Testis (tissue), 3 donors: ENCODE data around the gene PNLIP. TPM values are rescaled to one million over a fixed set of nuclear protein-coding genes. Genes with fewer than 3 reads are reported as not detected.

Source experiments
- DNase-seq: peaks from one replicate; pipeline ENCODE4 v3.0.0-alpha.2; 2019
- H3K27ac ChIP-seq, 2 donors: fragments of 200-600 bp; sonication (generic); one replicate each; pipeline ENCODE4 v1.5.1; 2019
- H3K27me3 ChIP-seq: fragments of 200-600 bp; sonication (generic); one replicate; pipeline ENCODE4 v1.5.1; 2019
- H3K36me3 ChIP-seq: fragments of 200-600 bp; sonication (generic); one replicate; pipeline ENCODE4 v1.5.1; 2017; ENCODE audit warnings: low read depth; ENCODE audit errors: missing control alignments
- H3K4me1 ChIP-seq: fragments of 200-600 bp; sonication (generic); one replicate; pipeline ENCODE4 v1.5.1; 2019
- H3K4me3 ChIP-seq, 2 donors: fragments of 200-600 bp; sonication (generic); one replicate each; pipeline ENCODE4 v1.5.1; 2017 to 2019
- H3K9me3 ChIP-seq: fragments of 200-600 bp; sonication (generic); one replicate; pipeline ENCODE4 v1.5.1; 2017
- POLR2A ChIP-seq: fragments of 450-650 bp; IDR thresholded peaks from one replicate; pipeline ENCODE4 v1.6.1; 2017; ENCODE audit warnings: antibody characterized with exemption, mild to moderate bottlenecking, moderate library complexity
- WGBS, 2 donors: methylation state at CpG; one replicate each; pipeline ENCODE4 v1.1.5; 2018; 5-methylcytosine and 5-hydroxymethylcytosine counted together
- intact Hi-C: fragments of 100-400 bp; cut with DNase I; formaldehyde crosslinking; loops from one replicate; pipeline ENCODE4 v1.15.1; 2023; ENCODE audit warnings: low total_unique reads
- polyA plus RNA-seq: library from polyadenylated mRNA; stranded (reverse); fragments of 350-450 nt; fragmentation: Illumina TruSeq; extraction: RNeasy Lipid Tissue Mini Kit (QIAGEN cat#74804); gene quantifications from one replicate; pipeline ENCODE4 v1.2.3, GENCODE V29; 2014; ENCODE audit warnings: low read depth, low replicate concordance; ENCODE audit not compliant: insufficient read depth
- total RNA-seq, 2 donors: library from RNA; depleted of rRNA; stranded (reverse); fragments of >200 nt; gene quantifications; one replicate each; pipeline ENCODE4 v1.2.3, GENCODE V29; 2016
- TF ChIP-seq, protein P1 (sequence below), 3 experiments: fragments of 450-650 bp in 2 of 3; fragments of 200-600 bp in 1 of 3; sonication (generic) in 1 of 3; IDR thresholded peaks; one replicate each; pipeline ENCODE4 v1.5.1; 2016 to 2019; ENCODE audit warnings: antibody characterized with exemption in 3 of 3, mild to moderate bottlenecking in 2 of 3, moderate library complexity in 1 of 3

Gene PNLIP
- total and polyA plus RNA-seq, 3 donors from 2014 or later, result 0.74 TPM; not detected in 2

DNA sequence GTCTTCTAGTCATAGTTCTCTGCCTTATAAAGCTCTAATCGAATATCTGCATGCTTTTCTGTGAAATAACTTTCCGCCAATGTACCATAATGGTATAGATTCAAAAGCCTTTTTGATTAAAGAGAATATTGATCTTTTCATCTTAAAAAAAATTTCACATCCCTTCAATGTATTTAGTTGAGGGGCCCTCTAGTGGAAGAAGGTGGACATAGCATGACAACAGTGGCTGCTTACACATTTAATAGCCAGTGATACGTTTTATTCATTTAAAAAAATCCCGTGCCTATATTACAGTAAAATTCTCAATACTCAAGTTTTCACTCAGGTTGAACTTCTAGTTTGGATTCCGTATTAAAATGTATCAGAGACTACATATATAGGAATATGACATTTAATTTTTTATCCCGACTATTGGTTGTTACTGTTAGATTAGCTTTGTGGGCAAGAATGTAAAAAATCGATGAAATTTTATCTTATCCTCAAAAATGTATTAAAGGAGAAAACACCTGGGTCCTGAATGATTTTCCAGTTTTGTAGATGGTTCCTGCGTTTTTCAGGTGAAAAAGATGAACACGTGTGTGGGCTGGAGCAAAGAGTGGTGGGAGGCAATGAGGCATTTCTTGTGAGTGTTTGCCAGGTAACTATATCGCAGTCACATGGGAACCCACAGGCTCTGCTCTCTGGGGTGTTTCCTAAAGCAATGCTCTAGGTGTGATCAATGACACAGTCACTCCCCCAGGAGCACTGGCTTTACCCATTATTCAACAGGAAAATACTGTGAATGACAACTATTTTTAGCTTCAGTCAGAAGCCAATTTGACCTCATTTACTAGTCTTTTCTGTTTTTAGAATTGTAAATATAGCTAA is 24.1 kb upstream of the PNLIP start:
- intact Hi-C loops, result no loop called here
- H3K4me3 ChIP-seq, result no peak overlapping the region
- no peaks in the 10 kb centered on the region for H3K4me1 ChIP-seq
- no peaks in the 10 kb centered on the region for H3K9me3 ChIP-seq
- 34 to 41% methylated on average over 10 of the region's 10 CpGs for WGBS, 2 donors
- no peak overlapping the region for H3K27ac ChIP-seq
- H3K27me3 ChIP-seq, result no peaks in the 10 kb centered on the region
- DNase-seq, result peak; percentile 58
- H3K36me3 ChIP-seq, result no peaks in the 10 kb centered on the region
- TF ChIP-seq, protein P1, sequence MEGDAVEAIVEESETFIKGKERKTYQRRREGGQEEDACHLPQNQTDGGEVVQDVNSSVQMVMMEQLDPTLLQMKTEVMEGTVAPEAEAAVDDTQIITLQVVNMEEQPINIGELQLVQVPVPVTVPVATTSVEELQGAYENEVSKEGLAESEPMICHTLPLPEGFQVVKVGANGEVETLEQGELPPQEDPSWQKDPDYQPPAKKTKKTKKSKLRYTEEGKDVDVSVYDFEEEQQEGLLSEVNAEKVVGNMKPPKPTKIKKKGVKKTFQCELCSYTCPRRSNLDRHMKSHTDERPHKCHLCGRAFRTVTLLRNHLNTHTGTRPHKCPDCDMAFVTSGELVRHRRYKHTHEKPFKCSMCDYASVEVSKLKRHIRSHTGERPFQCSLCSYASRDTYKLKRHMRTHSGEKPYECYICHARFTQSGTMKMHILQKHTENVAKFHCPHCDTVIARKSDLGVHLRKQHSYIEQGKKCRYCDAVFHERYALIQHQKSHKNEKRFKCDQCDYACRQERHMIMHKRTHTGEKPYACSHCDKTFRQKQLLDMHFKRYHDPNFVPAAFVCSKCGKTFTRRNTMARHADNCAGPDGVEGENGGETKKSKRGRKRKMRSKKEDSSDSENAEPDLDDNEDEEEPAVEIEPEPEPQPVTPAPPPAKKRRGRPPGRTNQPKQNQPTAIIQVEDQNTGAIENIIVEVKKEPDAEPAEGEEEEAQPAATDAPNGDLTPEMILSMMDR (IDR thresholded peaks at IDR 0.05), result peak; percentile 15 to 91 (median 68)
- no peak for TF ChIP-seq POLR2A

DNA sequence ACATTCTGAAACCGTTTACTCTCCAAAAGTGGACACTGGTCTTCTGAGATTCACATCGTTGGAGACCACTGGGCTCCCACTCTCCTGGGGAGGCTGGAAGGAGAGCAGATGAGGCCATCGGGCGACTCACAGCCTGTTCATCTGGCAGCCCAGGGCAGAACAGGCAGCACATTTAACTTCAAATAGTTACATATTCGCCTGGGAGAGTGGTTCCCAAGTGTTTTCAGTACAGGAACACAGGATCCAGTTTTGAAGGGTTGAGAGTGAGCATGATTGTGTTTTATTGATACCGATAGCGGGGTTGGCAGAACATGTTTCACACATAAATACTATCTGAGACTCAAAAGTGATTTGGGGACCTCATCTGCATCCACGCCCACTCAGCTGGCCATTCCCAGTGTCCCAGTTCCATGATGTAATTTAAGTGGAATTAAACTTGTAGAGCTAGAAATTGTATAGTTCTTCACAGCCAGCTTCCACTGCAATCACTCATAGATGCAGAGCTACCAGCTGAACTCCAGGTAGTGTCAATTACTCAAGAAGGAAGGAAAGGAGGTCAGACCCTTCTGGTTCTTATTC is 22.8 kb upstream of the PNLIP start:
- Histone ChIP-seq H3K9me3 (no peaks in the 10 kb centered on the region), H3K4me1 (no peaks in the 10 kb centered on the region), H3K4me3 (no peak overlapping the region), H3K27ac (no peak overlapping the region), H3K36me3 (no peaks in the 10 kb centered on the region), H3K27me3 (no peaks in the 10 kb centered on the region)
- WGBS, 2 donors, result 72 to 80% methylated on average over 8 of the region's 8 CpGs
- intact Hi-C loops, result no loop called here
- DNase-seq, result no peak
- TF ChIP-seq, protein P1 (IDR thresholded peaks at IDR 0.05), result no peak
- TF ChIP-seq POLR2A, result no peak

DNA sequence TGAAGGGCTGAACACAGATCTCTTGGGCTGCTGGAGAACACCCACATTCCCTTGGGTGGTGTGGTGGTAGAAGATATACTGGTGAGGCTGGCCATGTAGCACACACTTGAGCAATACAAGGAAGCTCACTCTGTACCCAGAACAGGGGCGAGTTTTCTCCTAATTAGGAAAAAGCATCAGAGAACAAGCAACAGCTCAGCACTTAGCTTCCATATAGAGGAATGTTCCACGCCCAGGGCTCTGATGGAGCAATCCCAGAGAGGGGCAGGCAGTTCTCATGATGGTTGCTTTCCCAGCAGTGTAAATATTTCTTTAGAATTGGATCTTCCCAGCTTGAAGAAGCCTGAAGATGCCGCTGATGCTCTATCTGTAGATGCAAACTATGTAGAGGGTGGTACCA is 21.0 kb upstream of the PNLIP start:
- TF ChIP-seq, protein P1 (IDR thresholded peaks at IDR 0.05), result no peak
- no peak for TF ChIP-seq POLR2A
- intact Hi-C loops, result no loop called here
- 78 to 93% methylated on average over 3 of the region's 3 CpGs for WGBS, 2 donors

DNA sequence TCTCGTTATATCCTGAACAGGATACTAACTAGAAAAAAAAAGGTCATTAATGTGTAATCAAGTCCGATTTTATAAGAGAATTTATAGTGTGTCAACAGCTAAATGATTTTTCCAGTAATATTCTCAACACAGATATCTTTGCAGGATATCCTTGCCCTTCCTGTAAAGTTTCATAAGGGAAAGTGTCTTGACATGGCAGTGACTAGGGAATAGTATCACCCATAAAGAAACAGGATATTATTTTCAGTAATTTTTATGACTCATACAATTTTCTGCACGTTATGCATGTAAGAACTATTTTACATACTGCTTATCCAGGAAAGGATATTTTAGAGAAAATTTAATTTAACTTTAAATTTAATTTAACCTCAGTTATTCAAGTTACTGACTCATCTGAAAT is 19.5 kb upstream of the PNLIP start:
- Histone ChIP-seq H3K36me3 (no peaks in the 10 kb centered on the region), H3K27ac (no peak overlapping the region), H3K9me3 (no peaks in the 10 kb centered on the region), H3K27me3 (no peaks in the 10 kb centered on the region), H3K4me1 (no peaks in the 10 kb centered on the region), H3K4me3 (no peak overlapping the region)
- 50 to 67% methylated on average over 3 of the region's 3 CpGs for WGBS, 2 donors
- TF ChIP-seq, protein P1 (IDR thresholded peaks at IDR 0.05), result no peak
- TF ChIP-seq POLR2A, result no peak
- intact Hi-C loops, result no loop called here
- no peak for DNase-seq

More for the DNA sequence above, 21.0 kb upstream of the PNLIP start:
- no peak for DNase-seq
- Histone ChIP-seq H3K27ac (no peak overlapping the region), H3K4me3 (no peak overlapping the region), H3K4me1 (no peaks in the 10 kb centered on the region), H3K27me3 (no peaks in the 10 kb centered on the region), H3K9me3 (no peaks in the 10 kb centered on the region), H3K36me3 (no peaks in the 10 kb centered on the region)
